ENCODE data around the gene SBF1. TPM values are rescaled to one million over a fixed set of nuclear protein-coding genes. Genes with fewer than 3 reads are reported as not detected.

SBF1 gene
- total and polyA plus RNA-seq, 9 donors: 1.9 to 86.0 (median 58.7) TPM

GRCh38 chr22:50459016-50459415 is 15.8 kb downstream of the SBF1 start:
- Histone ChIP-seq H3K4me1 (ENCODE audit: insufficient read depth) (no peaks in the 10 kb centered on the region), H3K27ac (no peak overlapping the region), H3K4me3 (no peak overlapping the region), H3K9me3 (no peaks in the 10 kb centered on the region), H3K27me3 (no peaks in the 10 kb centered on the region), H3K36me3 (no peaks in the 10 kb centered on the region)
- DNase-seq: no peak
- intact Hi-C loops (cut with DNase I): no loop called here
- 78 to 86% (median 84%) methylated on average over 22 of the region's 22 CpGs for WGBS, 3 donors
- TF ChIP-seq POLR2A (IDR thresholded peaks at IDR 0.05) (no peak), EP300 (IDR thresholded peaks at IDR 0.05) (no peak)
- TF ChIP-seq, protein P1, sequence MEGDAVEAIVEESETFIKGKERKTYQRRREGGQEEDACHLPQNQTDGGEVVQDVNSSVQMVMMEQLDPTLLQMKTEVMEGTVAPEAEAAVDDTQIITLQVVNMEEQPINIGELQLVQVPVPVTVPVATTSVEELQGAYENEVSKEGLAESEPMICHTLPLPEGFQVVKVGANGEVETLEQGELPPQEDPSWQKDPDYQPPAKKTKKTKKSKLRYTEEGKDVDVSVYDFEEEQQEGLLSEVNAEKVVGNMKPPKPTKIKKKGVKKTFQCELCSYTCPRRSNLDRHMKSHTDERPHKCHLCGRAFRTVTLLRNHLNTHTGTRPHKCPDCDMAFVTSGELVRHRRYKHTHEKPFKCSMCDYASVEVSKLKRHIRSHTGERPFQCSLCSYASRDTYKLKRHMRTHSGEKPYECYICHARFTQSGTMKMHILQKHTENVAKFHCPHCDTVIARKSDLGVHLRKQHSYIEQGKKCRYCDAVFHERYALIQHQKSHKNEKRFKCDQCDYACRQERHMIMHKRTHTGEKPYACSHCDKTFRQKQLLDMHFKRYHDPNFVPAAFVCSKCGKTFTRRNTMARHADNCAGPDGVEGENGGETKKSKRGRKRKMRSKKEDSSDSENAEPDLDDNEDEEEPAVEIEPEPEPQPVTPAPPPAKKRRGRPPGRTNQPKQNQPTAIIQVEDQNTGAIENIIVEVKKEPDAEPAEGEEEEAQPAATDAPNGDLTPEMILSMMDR (IDR thresholded peaks at IDR 0.05): no peak

DNA sequence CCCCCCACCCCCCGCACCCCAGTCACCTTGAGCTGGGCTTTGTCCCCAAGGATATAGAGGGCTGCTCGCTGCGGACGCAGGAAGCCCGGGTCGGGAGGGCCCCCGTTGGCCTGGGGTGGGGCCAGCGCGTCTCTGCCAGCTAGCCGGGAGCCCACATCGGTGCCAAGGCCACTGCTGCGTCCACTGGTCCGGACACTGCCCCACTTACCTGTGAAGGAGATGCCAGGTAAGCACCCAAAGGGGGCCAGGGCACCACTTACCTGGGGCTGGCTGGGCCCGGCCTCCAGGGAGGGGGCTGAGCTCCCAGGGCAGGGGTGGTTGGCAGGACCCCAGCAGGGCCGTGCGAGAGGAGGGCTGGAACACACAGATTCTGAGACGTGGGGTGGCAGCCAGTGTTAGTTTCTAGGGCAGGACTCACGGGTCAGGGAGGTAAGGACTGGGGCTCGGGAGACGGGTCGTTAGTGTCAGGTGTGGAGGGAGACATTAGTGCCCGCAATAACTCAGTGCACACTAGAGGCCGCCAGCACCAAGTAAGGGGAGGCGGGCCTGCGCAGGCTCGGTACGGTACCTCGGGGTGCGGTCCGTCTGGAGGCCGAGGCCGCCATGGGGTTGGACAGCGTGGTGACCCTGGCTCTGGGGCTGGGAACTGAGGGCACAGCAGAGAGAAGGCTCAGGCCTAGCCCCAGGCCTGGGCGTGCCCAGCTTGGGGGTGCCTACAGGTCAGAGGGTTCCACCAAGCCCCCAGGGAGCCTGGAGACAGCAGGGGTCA is 18.2 kb downstream of the SBF1 start:
- Histone ChIP-seq H3K27me3 (no peaks in the 10 kb centered on the region), H3K9me3 (no peaks in the 10 kb centered on the region), H3K27ac (no peak overlapping the region), H3K36me3 (no peaks in the 10 kb centered on the region), H3K4me1 (ENCODE audit: insufficient read depth) (no peaks in the 10 kb centered on the region), H3K4me3 (no peak overlapping the region)
- no peak for DNase-seq
- intact Hi-C loops (cut with DNase I): no loop called here
- 81 to 86% (median 83%) methylated on average over 30 to 34 of the region's 34 CpGs for WGBS, 3 donors
- no peak for TF ChIP-seq EP300 (IDR thresholded peaks at IDR 0.05)
- no peak for TF ChIP-seq POLR2A (IDR thresholded peaks at IDR 0.05)
- TF ChIP-seq, protein P1 (IDR thresholded peaks at IDR 0.05): no peak

- TF ChIP-seq, protein P1 (IDR thresholded peaks at IDR 0.05): no peak
- no peak for TF ChIP-seq EP300 (IDR thresholded peaks at IDR 0.05)
- no peak for TF ChIP-seq POLR2A (IDR thresholded peaks at IDR 0.05)
- 91 to 95% (median 92%) methylated on average over 10 to 11 of the region's 11 CpGs for WGBS, 3 donors
- intact Hi-C loops (cut with DNase I): no loop called here
Measured at GRCh38 chr22:50456026-50456425, 18.8 kb downstream of the SBF1 start.

DNA sequence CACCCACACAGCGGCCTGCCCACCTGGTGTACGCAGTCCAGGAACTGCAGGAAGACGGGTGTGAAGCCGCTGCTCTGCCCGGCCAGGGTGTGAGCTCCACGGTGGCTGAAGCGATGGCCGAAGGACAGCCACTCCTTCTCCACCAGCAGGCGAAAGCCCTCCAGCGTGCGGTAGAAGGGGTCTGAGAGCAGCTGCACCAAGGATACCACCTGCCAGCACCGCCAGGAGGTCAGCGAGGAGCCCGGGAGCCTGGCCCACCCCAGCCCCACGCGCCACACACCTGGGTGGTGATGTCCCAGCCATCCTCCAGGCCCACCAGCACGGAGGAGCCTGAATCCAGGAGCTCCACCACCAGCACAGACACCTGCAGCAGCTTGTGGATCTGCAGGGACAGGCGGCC is 19.6 kb downstream of the SBF1 start:
- Histone ChIP-seq H3K4me1 (ENCODE audit: insufficient read depth) (no peaks in the 10 kb centered on the region), H3K27me3 (no peaks in the 10 kb centered on the region), H3K36me3 (no peaks in the 10 kb centered on the region), H3K9me3 (no peaks in the 10 kb centered on the region), H3K27ac (no peak overlapping the region), H3K4me3 (no peak overlapping the region)
- DNase-seq: no peak
- 88 to 93% (median 90%) methylated on average over 18 of the region's 18 CpGs for WGBS, 3 donors
- intact Hi-C loops (cut with DNase I): no loop called here
- TF ChIP-seq EP300 (IDR thresholded peaks at IDR 0.05) (no peak), POLR2A (IDR thresholded peaks at IDR 0.05) (no peak)
- TF ChIP-seq, protein P1 (IDR thresholded peaks at IDR 0.05): no peak

More at GRCh38 chr22:50456026-50456425, 18.8 kb downstream of the SBF1 start:
- Histone ChIP-seq H3K4me1 (ENCODE audit: insufficient read depth) (no peaks in the 10 kb centered on the region), H3K4me3 (no peak overlapping the region), H3K27me3 (no peaks in the 10 kb centered on the region), H3K27ac (no peak overlapping the region), H3K9me3 (no peaks in the 10 kb centered on the region), H3K36me3 (no peaks in the 10 kb centered on the region)
- no peak for DNase-seq

Measured in ovary (tissue), 9 donors.